Cardiac muscle cell (in vitro differentiated cells and primary cell): ENCODE measurements around the gene TTN. TPM values are rescaled to one million over a fixed set of nuclear protein-coding genes. Genes with fewer than 3 reads are reported as not detected.

Source experiments
- DNase-seq, 2 donors: peaks; one replicate each; pipeline versions ENCODE4 v3.0.0 to v3.0.0-alpha.2; 2010 to 2017; ENCODE audit warnings: low read depth in 1 of 2, low spot score in 1 of 2
- H3K27ac ChIP-seq: fragments of 200-600 bp; sonication (generic); 2 replicates; pipeline ENCODE4 v1.5.1; 2016
- H3K27me3 ChIP-seq: fragments of 200-600 bp; sonication (generic); 2 replicates; pipeline ENCODE4 v1.6.0; 2016; ENCODE audit warnings: control low read depth
- H3K36me3 ChIP-seq: fragments of 200-600 bp; sonication (generic); 2 replicates; pipeline ENCODE4 v1.5.1; 2016; ENCODE audit warnings: control low read depth
- H3K4me1 ChIP-seq: fragments of 200-600 bp; sonication (generic); 2 replicates; pipeline ENCODE4 v1.8.1; 2017; ENCODE audit warnings: low read depth, mild to moderate bottlenecking, mixed run types
- H3K4me3 ChIP-seq: fragments of 200-600 bp; sonication (generic); 2 replicates; pipeline ENCODE4 v1.5.1; 2016; ENCODE audit warnings: mild to moderate bottlenecking
- H3K9me3 ChIP-seq: fragments of 200-600 bp; sonication (generic); 2 replicates; pipeline ENCODE4 v1.5.1; 2017; ENCODE audit warnings: low read depth, mild to moderate bottlenecking, control low read depth
- polyA plus RNA-seq: library from polyadenylated mRNA; unstranded; fragments of >200 nt; fragmentation: Nextera tagmentation; extraction: Ambion mirVana; gene quantifications from 2 replicates; pipeline ENCODE4 v1.2.1, GENCODE V29; 2016
- total RNA-seq: library from RNA; depleted of rRNA; stranded (reverse); fragments of >200 nt; gene quantifications from 2 replicates; pipeline ENCODE4 v1.2.3, GENCODE V29; 2016
- TF ChIP-seq, protein P1 (sequence below): IDR thresholded peaks from 2 replicates; pipeline ENCODE4 v1.5.1; 2012; ENCODE audit warnings: low read depth, mild to moderate bottlenecking, low read length

The TTN gene
- total and polyA plus RNA-seq, 2 experiments from 2014 or later = 1,208 to 1,214 TPM

DNA sequence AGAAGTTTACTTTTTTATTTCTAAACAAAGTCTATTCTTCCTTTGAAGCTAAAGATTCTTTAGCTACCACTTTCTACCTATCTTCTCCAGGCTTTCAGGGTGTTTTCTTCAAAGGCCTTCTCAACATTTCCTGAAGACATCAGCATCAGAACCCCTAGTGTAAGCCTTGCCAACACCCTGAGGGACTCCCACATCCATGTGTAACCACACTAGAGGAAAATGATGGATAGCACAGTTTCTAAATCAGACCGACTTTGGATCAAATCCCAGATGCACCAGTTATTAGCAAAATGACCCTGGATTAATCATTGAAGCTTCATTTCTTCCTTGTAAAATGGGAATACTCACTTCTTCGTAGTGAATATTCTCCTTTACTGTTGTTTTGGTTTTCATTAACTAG lies 4.7 kb upstream of the TTN start:
- H3K9me3 ChIP-seq = no peaks in the 10 kb centered on the region
- H3K4me3 ChIP-seq = no peak overlapping the region
- H3K36me3 ChIP-seq = peaks cover 34% of the 10 kb centered on the region
- H3K27me3 ChIP-seq = no peaks in the 10 kb centered on the region
- peak overlapping the region; percentile 99 for H3K27ac ChIP-seq
- TF ChIP-seq, protein P1, sequence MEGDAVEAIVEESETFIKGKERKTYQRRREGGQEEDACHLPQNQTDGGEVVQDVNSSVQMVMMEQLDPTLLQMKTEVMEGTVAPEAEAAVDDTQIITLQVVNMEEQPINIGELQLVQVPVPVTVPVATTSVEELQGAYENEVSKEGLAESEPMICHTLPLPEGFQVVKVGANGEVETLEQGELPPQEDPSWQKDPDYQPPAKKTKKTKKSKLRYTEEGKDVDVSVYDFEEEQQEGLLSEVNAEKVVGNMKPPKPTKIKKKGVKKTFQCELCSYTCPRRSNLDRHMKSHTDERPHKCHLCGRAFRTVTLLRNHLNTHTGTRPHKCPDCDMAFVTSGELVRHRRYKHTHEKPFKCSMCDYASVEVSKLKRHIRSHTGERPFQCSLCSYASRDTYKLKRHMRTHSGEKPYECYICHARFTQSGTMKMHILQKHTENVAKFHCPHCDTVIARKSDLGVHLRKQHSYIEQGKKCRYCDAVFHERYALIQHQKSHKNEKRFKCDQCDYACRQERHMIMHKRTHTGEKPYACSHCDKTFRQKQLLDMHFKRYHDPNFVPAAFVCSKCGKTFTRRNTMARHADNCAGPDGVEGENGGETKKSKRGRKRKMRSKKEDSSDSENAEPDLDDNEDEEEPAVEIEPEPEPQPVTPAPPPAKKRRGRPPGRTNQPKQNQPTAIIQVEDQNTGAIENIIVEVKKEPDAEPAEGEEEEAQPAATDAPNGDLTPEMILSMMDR = no peak
- peaks cover 31% of the 10 kb centered on the region for H3K4me1 ChIP-seq
- DNase-seq = no peak

DNA sequence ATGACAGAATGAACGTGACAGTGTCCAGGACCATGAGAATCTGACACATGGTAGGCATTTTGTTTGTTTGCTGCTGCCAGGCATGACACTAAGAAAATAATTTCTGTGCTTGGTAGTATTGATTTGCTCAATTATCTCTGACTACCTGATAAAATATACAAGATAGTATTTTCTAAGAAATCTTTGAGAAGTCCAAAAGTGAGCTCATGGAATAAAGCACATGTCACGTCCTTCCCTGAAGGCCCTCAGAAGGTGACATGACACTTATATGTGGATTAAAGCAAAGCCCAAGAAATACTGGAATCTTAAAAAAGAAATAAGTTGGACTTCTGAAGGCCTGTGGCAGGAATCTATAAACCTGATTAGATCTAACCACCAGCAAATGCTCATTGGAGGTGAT lies 3.8 kb upstream of the TTN start:
- H3K27ac ChIP-seq = peak overlapping the region; percentile 99
- H3K4me1 ChIP-seq = peaks cover 31% of the 10 kb centered on the region
- peaks cover 27% of the 10 kb centered on the region for H3K36me3 ChIP-seq
- no peaks in the 10 kb centered on the region for H3K27me3 ChIP-seq
- no peak for DNase-seq
- no peak overlapping the region for H3K4me3 ChIP-seq
- no peaks in the 10 kb centered on the region for H3K9me3 ChIP-seq
- TF ChIP-seq, protein P1 = no peak

DNA sequence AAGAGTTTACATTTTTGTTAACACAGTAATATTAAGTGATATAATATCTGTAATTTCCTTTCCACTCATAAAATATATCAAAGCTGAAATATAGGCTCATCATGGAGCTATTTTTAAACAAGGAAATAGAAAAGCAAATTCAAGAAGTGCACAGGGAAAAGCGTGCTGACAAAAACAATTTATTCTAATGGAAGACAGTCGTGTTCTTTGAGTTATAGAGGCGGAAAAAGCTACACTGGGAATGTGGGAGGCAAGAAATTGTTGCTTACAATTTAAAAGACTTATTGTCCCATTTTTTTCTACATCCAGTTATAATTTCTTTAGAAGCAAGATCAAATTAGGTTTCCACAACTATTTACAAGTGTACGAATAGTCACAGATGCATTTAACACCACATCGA lies 3.2 kb upstream of the TTN start:
- Histone ChIP-seq H3K9me3 (no peaks in the 10 kb centered on the region), H3K27me3 (no peaks in the 10 kb centered on the region), H3K36me3 (peaks cover 29% of the 10 kb centered on the region), H3K27ac (peak overlapping the region; percentile 99), H3K4me3 (no peak overlapping the region), H3K4me1 (peaks cover 31% of the 10 kb centered on the region)
- TF ChIP-seq, protein P1 = no peak
- DNase-seq = no peak

DNA sequence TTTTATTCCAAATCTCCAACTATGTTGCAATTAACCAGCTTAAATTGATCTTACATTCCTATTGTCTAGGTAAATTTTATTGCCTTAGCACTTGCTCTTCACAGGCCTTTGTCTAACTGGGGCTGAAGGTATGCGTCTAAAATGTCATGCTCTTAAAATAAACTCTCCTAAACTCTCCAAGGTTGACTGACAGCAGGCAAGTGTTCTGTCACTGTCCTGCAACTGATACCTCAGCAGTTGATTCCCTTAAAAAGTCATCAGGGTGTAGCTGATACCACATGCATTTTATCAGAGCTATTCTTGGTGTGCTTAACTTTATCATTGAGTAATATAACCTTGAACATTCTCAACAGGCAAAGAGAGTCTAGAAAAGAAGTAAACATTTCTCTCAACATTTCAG lies 680 bp downstream of the TTN start:
- H3K4me1 ChIP-seq = peaks cover 56% of the 10 kb centered on the region
- TF ChIP-seq, protein P1 = no peak
- DNase-seq = peak in 1 of 2 donors; percentile 83
- H3K27ac ChIP-seq = peak overlapping the region; percentile 99
- H3K9me3 ChIP-seq = no peaks in the 10 kb centered on the region
- peak overlapping the region; percentile 89 for H3K4me3 ChIP-seq
- H3K27me3 ChIP-seq = no peaks in the 10 kb centered on the region
- H3K36me3 ChIP-seq = peaks cover 37% of the 10 kb centered on the region

DNA sequence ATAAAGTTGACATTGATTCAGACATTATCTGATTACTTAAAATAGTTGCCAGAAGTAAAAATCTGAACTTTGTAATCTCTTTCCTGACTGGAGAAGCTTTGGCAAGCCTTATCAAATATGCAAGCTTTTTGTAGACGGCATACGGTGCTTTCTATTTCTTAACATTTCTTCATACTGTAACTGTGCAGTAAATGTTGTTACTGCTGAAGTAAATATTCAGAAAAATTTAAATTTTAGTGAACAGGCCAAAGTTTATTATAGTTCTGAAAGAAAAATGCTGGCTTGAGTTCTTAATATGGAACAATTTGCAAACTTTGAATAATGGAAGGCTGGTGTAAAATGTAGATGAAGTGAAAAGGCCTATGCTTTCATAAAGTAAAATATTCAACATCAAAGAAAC lies 1.8 kb downstream of the TTN start:
- peak overlapping the region; percentile 99 for H3K27ac ChIP-seq
- DNase-seq = no peak
- H3K36me3 ChIP-seq = peaks cover 48% of the 10 kb centered on the region
- H3K4me3 ChIP-seq = peak overlapping the region; percentile 89
- TF ChIP-seq, protein P1 = no peak
- H3K9me3 ChIP-seq = no peaks in the 10 kb centered on the region
- no peaks in the 10 kb centered on the region for H3K27me3 ChIP-seq
- H3K4me1 ChIP-seq = peaks cover 63% of the 10 kb centered on the region

DNA sequence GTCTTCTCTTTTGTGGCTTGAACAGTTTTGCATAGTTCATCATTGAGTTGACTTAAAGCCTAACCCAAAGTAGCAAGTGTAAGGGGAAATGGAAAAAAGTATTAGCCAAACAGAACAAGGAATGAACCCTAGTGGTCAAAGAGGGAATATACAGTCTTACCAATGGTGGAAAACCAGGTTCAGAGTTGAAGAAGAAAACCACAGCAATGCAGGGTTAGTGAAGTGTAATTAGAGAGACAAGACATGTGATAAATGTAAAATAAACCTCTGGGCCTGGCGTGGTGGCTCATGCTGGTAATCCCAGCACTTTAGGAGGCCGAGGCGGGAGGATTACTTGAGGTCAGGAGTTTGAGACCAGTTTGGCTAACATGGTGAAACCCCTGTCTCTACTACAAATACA lies 2.4 kb downstream of the TTN start:
- Histone ChIP-seq H3K4me3 (peak overlapping the region; percentile 89), H3K27ac (peak overlapping the region; percentile 99), H3K27me3 (no peaks in the 10 kb centered on the region), H3K9me3 (no peaks in the 10 kb centered on the region), H3K36me3 (peaks cover 55% of the 10 kb centered on the region), H3K4me1 (peaks cover 68% of the 10 kb centered on the region)
- peak; percentile 32 to 67 for DNase-seq
- TF ChIP-seq, protein P1 = peak; percentile 59
